ENCODE results near the gene PDCD6IP.
A peak's percentile ranks its signal among the peaks of the same experiment; 100 is the strongest.
"Not testable (repeated sequence)": the region's sequence is repeated elsewhere in the genome, so short reads cannot be mapped to it uniquely, and the experiment has no call there.

The PDCD6IP gene, protein sequence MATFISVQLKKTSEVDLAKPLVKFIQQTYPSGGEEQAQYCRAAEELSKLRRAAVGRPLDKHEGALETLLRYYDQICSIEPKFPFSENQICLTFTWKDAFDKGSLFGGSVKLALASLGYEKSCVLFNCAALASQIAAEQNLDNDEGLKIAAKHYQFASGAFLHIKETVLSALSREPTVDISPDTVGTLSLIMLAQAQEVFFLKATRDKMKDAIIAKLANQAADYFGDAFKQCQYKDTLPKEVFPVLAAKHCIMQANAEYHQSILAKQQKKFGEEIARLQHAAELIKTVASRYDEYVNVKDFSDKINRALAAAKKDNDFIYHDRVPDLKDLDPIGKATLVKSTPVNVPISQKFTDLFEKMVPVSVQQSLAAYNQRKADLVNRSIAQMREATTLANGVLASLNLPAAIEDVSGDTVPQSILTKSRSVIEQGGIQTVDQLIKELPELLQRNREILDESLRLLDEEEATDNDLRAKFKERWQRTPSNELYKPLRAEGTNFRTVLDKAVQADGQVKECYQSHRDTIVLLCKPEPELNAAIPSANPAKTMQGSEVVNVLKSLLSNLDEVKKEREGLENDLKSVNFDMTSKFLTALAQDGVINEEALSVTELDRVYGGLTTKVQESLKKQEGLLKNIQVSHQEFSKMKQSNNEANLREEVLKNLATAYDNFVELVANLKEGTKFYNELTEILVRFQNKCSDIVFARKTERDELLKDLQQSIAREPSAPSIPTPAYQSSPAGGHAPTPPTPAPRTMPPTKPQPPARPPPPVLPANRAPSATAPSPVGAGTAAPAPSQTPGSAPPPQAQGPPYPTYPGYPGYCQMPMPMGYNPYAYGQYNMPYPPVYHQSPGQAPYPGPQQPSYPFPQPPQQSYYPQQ

GRCh38 chr3:33798418-33799201, at the start of gene PDCD6IP:
PDCD6IP (plus strand) TSS chr3:33798630; CDS start chr3:33798729, 99 bp downstream.
- peak; percentile 92 for DNase-seq (ENCODE audit: low spot score)

- DNase-seq (ENCODE audit: low spot score), result no peak
Observed at GRCh38 chr3:33749546-33750210, 48.8 kb upstream of the PDCD6IP start.

DNA sequence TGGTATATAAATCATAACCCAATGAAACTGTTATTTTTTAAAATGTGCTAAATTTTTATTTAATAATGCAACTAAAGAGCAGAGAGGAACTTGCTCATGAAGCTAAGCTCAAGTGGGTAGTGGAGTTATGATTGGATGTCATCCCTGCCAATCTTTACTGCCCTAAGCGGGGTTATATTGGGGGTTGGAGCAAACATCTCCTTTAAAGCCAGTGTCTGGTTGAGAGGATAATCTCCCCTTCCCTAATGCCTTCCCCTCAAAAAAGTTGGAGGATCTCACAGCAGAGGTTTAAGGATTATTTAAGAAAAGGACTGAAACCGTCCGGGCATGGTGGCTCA, 48.2 kb upstream of the PDCD6IP start:
- DNase-seq (ENCODE audit: low spot score), result no peak

- DNase-seq (ENCODE audit: low spot score), result no peak
Observed at GRCh38 chr3:33751336-33751735, 47.1 kb upstream of the PDCD6IP start.

- not testable (repeated sequence) for DNase-seq (ENCODE audit: low spot score)
Observed at GRCh38 chr3:33754391-33754790, 44.0 kb upstream of the PDCD6IP start.

DNA sequence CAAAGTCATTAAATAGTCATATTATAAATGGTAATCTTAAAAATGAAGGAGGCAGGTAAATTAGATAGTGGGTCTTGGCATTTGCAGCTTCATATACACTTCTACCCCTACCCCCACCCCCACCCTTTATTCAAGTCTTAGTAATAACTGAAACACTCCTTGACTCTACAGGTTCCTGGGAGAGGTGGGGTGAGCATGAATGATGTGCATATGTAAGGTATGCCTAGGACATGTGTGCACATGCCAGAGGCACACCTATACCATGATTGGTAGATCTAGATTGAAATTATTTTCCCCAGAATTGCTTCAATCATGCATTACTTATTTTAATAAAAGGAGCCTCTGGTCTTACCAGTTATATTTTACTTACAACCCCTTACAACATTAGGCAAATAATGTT, 40.1 kb upstream of the PDCD6IP start:
- no peak for DNase-seq (ENCODE audit: low spot score)

DNA sequence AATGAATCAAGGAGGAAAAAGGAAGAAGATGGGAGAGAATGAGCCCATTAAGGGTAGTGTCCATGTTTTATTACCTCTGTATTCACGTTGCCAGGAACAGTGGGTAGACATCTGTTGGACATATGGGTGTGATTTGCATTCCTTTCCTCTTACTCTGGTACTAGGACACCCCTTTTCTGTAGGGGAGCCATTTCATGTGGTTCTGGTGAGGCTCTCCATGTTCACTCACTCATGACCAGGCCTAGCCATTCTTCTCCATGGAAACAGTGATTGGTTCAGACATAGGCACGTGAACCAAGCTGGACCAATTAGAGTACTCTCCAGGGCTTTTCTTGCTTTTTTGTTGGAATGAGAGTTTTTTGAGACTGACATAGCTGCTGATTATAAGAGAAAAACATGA, 39.6 kb upstream of the PDCD6IP start:
- no peak for DNase-seq (ENCODE audit: low spot score)

GRCh38 chr3:33768578-33769330, 29.7 kb upstream of the PDCD6IP start:
- no peak for DNase-seq (ENCODE audit: low spot score)

DNA sequence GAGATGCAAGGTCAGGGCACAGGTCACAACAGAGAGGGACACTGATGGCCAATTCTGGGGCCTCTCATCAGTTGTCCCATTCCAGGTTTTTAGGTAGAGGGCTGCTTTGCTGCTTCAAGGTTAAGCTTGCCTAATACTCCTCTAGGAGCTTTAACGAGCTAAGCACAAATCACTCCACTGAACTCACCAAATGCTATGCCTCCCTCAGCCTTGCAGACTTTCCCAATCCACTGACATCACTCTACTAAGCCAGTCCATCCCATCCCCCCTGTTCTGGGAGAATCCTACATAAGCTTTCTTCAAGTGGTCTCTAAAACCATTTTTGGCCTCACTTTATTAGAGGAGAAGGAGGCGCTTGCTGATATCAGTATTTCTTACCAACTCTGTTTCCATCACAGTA, 24.8 kb upstream of the PDCD6IP start:
- DNase-seq (ENCODE audit: low spot score), result no peak

GRCh38 chr3:33775363-33775762, 23.1 kb upstream of the PDCD6IP start:
- DNase-seq (ENCODE audit: low spot score), result no peak

GRCh38 chr3:33777996-33778395, 20.4 kb upstream of the PDCD6IP start:
- no peak for DNase-seq (ENCODE audit: low spot score)

DNA sequence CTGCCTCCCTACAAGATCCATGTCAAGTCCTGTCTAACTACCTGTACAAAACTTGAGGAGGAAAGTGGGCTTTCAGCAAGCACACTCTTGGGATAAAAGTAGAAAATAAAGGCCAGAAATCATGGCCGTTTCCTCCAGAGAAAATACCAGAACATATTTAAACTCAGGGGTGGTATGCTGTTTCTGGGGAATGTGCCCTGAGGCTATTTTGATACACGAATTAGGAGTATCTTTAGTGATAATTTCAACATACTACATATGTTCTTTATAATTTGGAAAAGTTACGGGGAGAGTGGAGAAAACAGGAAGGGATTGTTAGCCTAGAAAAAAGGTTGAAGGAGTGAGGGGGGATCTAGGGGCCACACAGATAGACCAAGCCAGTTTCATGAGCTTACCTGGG, 18.7 kb upstream of the PDCD6IP start:
- no peak for DNase-seq (ENCODE audit: low spot score)

DNA sequence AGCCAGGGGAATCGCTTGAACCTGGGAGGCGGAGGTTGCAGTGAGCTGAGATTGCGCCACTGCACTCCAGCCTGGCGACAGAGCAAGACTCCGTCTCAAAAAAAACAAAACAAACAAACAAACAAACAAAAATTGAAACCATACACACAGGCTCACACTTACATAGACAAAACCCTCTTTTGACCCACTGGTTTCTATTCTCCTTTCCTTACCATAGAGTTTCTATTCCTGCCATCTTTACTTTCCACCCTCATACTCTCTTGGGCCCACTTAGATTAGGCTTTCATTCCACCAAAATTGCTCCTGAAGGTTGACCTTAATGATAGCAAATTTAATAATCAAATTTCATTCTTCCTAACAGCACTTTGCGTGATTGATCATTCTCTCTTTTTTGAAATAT, 17.0 kb upstream of the PDCD6IP start:
- not testable (repeated sequence) for DNase-seq (ENCODE audit: low spot score)

DNA sequence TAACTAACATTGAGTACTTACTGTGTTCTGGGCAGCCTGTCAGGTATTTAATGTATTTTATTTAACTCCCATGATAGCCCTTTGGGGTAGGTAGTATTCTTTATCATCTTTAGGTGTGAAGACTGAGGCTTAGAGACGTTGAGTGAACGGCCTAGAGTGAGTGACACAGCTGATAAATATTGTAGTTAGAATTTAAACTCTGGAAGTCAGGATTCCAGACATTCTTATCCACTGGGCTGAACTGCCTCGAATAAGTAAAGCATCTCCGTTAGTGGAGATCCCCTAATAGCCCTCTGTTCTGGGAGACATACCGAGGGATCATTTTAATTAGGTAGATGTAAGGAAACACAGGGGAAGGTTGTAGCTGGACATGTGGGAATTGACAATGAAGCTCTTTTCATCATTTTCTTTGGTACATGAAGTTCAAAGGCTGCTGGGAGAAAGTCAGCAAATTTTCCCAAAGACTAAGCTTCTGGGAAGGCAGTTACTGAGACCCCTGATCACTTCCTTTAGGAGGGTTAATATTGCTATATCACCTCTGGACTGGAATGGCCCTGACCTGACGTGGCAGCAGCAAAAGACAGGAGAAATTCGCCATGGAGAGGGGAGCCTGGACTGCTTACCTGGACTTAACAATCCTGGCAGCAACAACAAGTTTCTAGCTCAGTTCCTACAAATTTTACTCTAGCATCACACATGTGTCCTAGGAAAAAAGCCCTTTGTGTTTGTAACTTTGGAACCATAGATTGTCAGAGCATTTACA, 11.7 kb upstream of the PDCD6IP start:
- no peak for DNase-seq (ENCODE audit: low spot score)

GRCh38 chr3:33787328-33788009, 11.0 kb upstream of the PDCD6IP start:
- peak; percentile 64 for DNase-seq (ENCODE audit: low spot score)

- no peak for DNase-seq (ENCODE audit: low spot score)
Observed at GRCh38 chr3:33789183-33789954, 9.1 kb upstream of the PDCD6IP start.

DNA sequence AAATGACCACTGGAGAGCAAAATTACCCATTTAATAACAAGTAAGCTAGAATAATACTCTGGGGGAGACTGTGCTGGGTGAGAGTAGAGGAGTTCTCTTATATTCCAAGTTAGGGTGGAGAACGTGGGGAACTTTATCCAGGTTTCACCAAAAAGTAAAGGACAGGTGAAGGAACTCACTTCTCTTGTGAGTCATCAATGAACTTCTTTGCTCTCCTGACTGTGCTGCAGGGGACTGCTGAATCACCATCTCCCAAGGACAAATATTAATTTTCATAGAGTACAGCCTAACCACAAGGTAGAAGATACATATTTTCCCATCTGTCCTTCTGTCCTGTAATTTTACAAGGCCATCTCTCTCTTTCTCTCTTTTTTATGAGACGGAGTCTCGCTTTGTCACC, 8.3 kb upstream of the PDCD6IP start:
- DNase-seq (ENCODE audit: low spot score), result no peak

DNA sequence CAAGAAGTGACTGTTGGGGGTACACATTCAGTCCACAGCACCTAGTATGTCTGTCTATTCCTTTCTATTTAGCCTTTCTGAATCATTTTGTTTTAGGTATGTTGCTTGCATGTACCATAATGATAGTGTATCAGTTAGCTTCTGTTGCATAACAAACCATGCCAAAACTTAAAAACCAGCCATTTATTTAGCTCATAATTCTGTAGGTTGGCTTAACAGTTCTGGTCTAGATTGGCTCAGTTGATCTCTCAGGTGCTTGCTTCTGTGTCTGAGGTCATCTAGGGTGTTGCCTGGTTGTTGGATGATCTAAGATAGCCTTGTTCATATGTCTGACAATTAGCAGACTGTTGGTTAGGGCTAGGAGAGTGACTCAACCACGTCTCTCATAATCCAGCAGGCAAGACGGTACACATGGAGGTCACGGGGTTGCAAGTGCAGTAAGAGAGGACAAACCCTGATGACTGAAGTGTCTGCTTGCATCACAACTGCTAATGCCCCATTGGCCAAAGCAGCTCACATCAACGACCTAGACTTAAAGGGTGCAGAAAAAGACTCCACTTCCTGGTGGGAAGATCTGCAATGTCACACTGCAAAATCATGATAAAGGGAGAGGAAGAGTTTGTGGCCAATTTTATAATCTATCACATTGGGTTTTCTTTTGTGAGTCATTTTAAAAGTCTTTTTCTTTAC, 6.8 kb upstream of the PDCD6IP start:
- DNase-seq (ENCODE audit: low spot score), result no peak
